PC-3 (cell line): ENCODE measurements around the gene SLC25A21.

Source experiments
- CTCF ChIP-seq: fragments of 300-600 bp; sonication (generic); conservative IDR thresholded peaks from 2 replicates; pipeline ENCODE4 v1.5.1; 2017; ENCODE audit warnings: antibody characterized with exemption, low read depth, mild to moderate bottlenecking, low read length
- EZH2phosphoT487 ChIP-seq: fragments of 300-600 bp; sonication (generic); IDR thresholded peaks from 2 replicates; pipeline ENCODE4 v1.6.1; 2018; ENCODE audit warnings: mild to moderate bottlenecking, antibody characterized with exemption, low read length, borderline replicate concordance

GRCh38 chr14:36676236-36676635, 496.2 kb downstream of the SLC25A21 start:
- no peak for TF ChIP-seq CTCF
- no peak for TF ChIP-seq EZH2phosphoT487
